Lower leg skin (tissue), 3 donors: ENCODE results near the gene SFTPA1.

Experiments used
- POLR2A ChIP-seq, 2 donors: fragments of 450-650 bp; IDR thresholded peaks; one replicate each; pipeline ENCODE4 v1.6.1; 2016 to 2017; ENCODE audit warnings: antibody characterized with exemption in 2 of 2, mild to moderate bottlenecking in 1 of 2, moderate library complexity in 1 of 2
- TF ChIP-seq, protein P1 (sequence below), 3 donors: fragments of 450-650 bp; IDR thresholded peaks; one replicate each; pipeline ENCODE4 v1.5.1; 2016; ENCODE audit warnings: antibody characterized with exemption in 3 of 3, mild to moderate bottlenecking in 3 of 3, moderate library complexity in 2 of 3

DNA sequence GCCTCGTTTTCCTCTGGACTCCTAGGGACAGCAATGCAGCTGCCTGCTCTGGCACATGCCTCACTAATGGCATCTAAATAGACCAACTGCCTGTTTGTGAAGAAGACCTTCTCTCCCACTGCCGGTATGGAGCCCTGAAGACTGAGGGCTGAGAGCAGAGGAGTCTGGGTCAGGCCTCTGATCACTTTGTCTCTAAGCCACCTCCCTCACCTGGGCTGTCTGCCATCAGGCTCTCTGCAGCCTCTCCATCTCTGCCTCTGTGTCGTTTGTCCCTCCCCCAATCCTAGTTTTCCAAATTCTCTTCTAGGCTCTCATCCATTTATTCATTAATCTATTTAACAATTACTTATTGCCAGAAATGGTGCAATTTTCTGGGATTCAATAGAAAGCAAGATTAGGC, 15.2 kb upstream of the SFTPA1 start:
- TF ChIP-seq, protein P1, sequence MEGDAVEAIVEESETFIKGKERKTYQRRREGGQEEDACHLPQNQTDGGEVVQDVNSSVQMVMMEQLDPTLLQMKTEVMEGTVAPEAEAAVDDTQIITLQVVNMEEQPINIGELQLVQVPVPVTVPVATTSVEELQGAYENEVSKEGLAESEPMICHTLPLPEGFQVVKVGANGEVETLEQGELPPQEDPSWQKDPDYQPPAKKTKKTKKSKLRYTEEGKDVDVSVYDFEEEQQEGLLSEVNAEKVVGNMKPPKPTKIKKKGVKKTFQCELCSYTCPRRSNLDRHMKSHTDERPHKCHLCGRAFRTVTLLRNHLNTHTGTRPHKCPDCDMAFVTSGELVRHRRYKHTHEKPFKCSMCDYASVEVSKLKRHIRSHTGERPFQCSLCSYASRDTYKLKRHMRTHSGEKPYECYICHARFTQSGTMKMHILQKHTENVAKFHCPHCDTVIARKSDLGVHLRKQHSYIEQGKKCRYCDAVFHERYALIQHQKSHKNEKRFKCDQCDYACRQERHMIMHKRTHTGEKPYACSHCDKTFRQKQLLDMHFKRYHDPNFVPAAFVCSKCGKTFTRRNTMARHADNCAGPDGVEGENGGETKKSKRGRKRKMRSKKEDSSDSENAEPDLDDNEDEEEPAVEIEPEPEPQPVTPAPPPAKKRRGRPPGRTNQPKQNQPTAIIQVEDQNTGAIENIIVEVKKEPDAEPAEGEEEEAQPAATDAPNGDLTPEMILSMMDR (IDR thresholded peaks at IDR 0.05) = no peak
- no peak for TF ChIP-seq POLR2A (IDR thresholded peaks at IDR 0.05)
